HEK293 (cell line): Measurements from ENCODE around the gene DNMT3A.

ENCODE experiments used
- CTCF ChIA-PET: fragments of 350-600 bp; formaldehyde crosslinking; extraction: SDS; loops from one replicate; lab custom pipeline; 2021; ENCODE audit warnings: antibody characterized with exemption; lab: Yijun Ruan, JAX
- POLR2A ChIA-PET: fragments of 300-600 bp; formaldehyde crosslinking; extraction: SDS; loops from one replicate; lab custom pipeline; 2020; ENCODE audit warnings: antibody characterized with exemption, inconsistent platforms; lab: Yijun Ruan, JAX
- H3K27ac ChIP-seq: fragments of 200-500 bp; sonication (Bioruptor generic); 2 replicates; pipeline ENCODE4 v1.5.1; 2014; ENCODE audit warnings: low read depth, low read length, control low read depth, inconsistent platforms; ENCODE audit errors: extremely low read depth
- H3K36me3 ChIP-seq, 2 experiments: fragments of 200-500 bp in 1 of 2; sonication (Bioruptor generic) in 1 of 2; 1 replicate in 1 of 2; 2 replicates in 1 of 2; pipeline ENCODE4 v1.5.1; 2014 to 2017; ENCODE audit warnings: inconsistent platforms in 2 of 2, low read length in 2 of 2; ENCODE audit not compliant: control insufficient read depth in 2 of 2, insufficient read depth in 1 of 2
- H3K4me1 ChIP-seq: fragments of 200-500 bp; sonication (Bioruptor generic); 2 replicates; pipeline ENCODE4 v1.5.1; 2014; ENCODE audit warnings: mild to moderate bottlenecking, low read length, inconsistent platforms; ENCODE audit not compliant: control insufficient read depth, insufficient read depth
- H3K4me3 ChIP-seq: 2 replicates; pipeline ENCODE4 v1.5.1; 2011; ENCODE audit warnings: low read depth, mild to moderate bottlenecking, control low read depth, low read length, moderate library complexity
- H3K9me3 ChIP-seq: fragments of 200-500 bp; sonication (Bioruptor generic); 2 replicates; pipeline ENCODE4 v1.5.1; 2014; ENCODE audit warnings: low read depth, low read length, inconsistent platforms; ENCODE audit not compliant: control insufficient read depth, insufficient read depth
- IKZF3 ChIP-seq: fragments of 450-650 bp; IDR thresholded peaks from 2 replicates; pipeline ENCODE4 v1.5.0; 2018; ENCODE audit warnings: missing biosample characterization, mild to moderate bottlenecking, missing genetic modification characterization, moderate library complexity
- MYNN ChIP-seq: fragments of 450-650 bp; formaldehyde crosslinking; IDR thresholded peaks from 2 replicates; pipeline ENCODE4 v1.5.1; 2016; ENCODE audit warnings: missing biosample characterization, missing genetic modification characterization, borderline replicate concordance
- SP7 ChIP-seq: fragments of 450-650 bp; formaldehyde crosslinking; IDR thresholded peaks from 2 replicates; pipeline ENCODE4 v1.5.1; 2016; ENCODE audit warnings: missing biosample characterization, missing genetic modification characterization
- YY1 ChIP-seq: fragments of 450-650 bp; formaldehyde crosslinking; IDR thresholded peaks from 2 replicates; pipeline ENCODE4 v1.5.1; 2018; ENCODE audit warnings: missing biosample characterization, missing genetic modification characterization
- ZBTB8A ChIP-seq: fragments of 450-650 bp; formaldehyde crosslinking; IDR thresholded peaks from 2 replicates; pipeline ENCODE4 v1.5.1; 2016; ENCODE audit warnings: missing biosample characterization, missing genetic modification characterization
- ZNF121 ChIP-seq: fragments of 450-650 bp; formaldehyde crosslinking; IDR thresholded peaks from 2 replicates; pipeline ENCODE4 v1.5.1; 2016; ENCODE audit warnings: missing biosample characterization, missing genetic modification characterization
- ZNF133 ChIP-seq: fragments of 450-650 bp; formaldehyde crosslinking; IDR thresholded peaks from 2 replicates; pipeline ENCODE4 v1.5.1; 2016; ENCODE audit warnings: missing biosample characterization, missing genetic modification characterization
- ZNF140 ChIP-seq: fragments of 450-650 bp; formaldehyde crosslinking; IDR thresholded peaks from 2 replicates; pipeline ENCODE4 v1.5.1; 2016; ENCODE audit warnings: missing biosample characterization, missing genetic modification characterization
- ZNF19 ChIP-seq: fragments of 450-650 bp; formaldehyde crosslinking; IDR thresholded peaks from 2 replicates; pipeline ENCODE4; 2016; ENCODE audit warnings: missing biosample characterization, missing genetic modification characterization, low read depth
- ZNF48 ChIP-seq: fragments of 450-650 bp; formaldehyde crosslinking; IDR thresholded peaks from 2 replicates; pipeline ENCODE4 v1.5.1; 2016; ENCODE audit warnings: missing biosample characterization, missing genetic modification characterization
- ZNF555 ChIP-seq: fragments of 450-650 bp; formaldehyde crosslinking; conservative IDR thresholded peaks from 2 replicates; pipeline ENCODE4 v1.5.1; 2017; ENCODE audit warnings: missing biosample characterization, mild to moderate bottlenecking, missing genetic modification characterization, inconsistent platforms
- ZNF626 ChIP-seq: fragments of 450-650 bp; sonication (Bioruptor Pico); formaldehyde crosslinking; IDR thresholded peaks from 2 replicates; pipeline ENCODE4 v1.5.1; 2018; ENCODE audit warnings: missing biosample characterization, missing genetic modification characterization, inconsistent platforms
- ZNF654 ChIP-seq: fragments of 450-650 bp; formaldehyde crosslinking; IDR thresholded peaks from 2 replicates; pipeline ENCODE4 v1.5.1; 2016; ENCODE audit warnings: low read depth, missing biosample characterization, missing genetic modification characterization
- ZNF658 ChIP-seq: fragments of 450-650 bp; formaldehyde crosslinking; IDR thresholded peaks from 2 replicates; pipeline ENCODE4; 2016; ENCODE audit warnings: missing biosample characterization, missing genetic modification characterization
- ZNF76 ChIP-seq: fragments of 450-650 bp; formaldehyde crosslinking; IDR thresholded peaks from 2 replicates; pipeline ENCODE4; 2016; ENCODE audit warnings: low read depth, missing biosample characterization, missing genetic modification characterization, borderline replicate concordance
- ZNF776 ChIP-seq: fragments of 450-650 bp; formaldehyde crosslinking; IDR thresholded peaks from 2 replicates; pipeline ENCODE4 v1.5.0; 2017; ENCODE audit warnings: missing biosample characterization, missing genetic modification characterization, borderline replicate concordance
- TF ChIP-seq, protein P1 (sequence below): fragments of 450-650 bp; IDR thresholded peaks from 2 replicates; pipeline ENCODE4 v1.5.1; 2018; ENCODE audit warnings: missing biosample characterization, missing genetic modification characterization
- TF ChIP-seq, protein P2 (sequence below): fragments of 450-650 bp; formaldehyde crosslinking; IDR thresholded peaks from 2 replicates; pipeline ENCODE4 v1.5.1; 2017; ENCODE audit warnings: missing biosample characterization, mild to moderate bottlenecking, missing genetic modification characterization, moderate library complexity
- TF ChIP-seq, protein P3 (sequence below): fragments of 450-650 bp; formaldehyde crosslinking; IDR thresholded peaks from 2 replicates; pipeline ENCODE4 v1.5.1; 2016; ENCODE audit warnings: missing biosample characterization, missing genetic modification characterization

DNMT3A gene

DNA sequence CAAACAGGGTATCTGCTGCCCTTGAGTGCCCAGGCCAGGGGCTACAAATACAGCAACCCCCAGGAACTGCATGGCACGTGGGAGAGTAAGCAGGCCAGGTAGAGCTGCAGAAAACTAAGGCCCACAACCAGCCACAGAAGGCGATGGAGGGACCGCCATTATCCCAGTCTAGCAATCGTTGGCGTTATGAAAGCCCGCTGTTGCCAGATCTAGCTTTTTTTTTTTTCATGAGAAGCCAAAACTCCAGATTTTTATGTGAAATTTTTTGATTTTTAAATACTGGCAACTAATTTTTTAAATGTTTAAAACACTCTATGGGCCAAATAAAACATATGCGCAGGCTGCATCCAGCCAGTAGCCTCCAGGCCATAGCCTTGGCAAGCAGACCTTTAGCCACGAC lies 59.8 kb downstream of the DNMT3A start:
- no peak overlapping the region for H3K4me3 ChIP-seq

DNA sequence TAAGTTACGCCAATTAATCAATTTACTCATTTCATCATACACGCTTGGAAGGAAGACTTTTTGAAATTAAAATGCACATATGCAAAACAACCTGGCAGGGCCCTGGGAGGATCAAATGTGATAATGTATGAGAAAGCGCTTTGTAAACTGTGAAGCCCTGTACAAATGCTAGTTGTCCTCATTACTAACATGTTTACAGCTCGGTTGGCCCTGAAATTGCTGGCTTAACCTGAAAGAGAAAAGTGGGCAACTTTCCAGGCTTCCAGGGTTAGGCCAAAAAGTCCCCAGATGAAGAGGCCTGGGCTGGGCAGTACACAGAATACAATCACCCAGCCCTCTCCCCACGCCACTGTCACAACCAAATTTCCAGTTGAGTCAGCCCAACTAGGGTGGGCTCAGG lies 60.2 kb downstream of the DNMT3A start:
- POLR2A ChIA-PET, result no interaction called here
- no peak overlapping the region for H3K27ac ChIP-seq
- CTCF ChIA-PET, result no interaction called here
- H3K4me1 ChIP-seq, result no peaks in the 10 kb centered on the region
- H3K36me3 ChIP-seq, result peaks cover 0 to 22% of the 10 kb centered on the region in 2 experiments; a peak in 2 of 3 replicates
- TF ChIP-seq ZNF555 (tag by site-specific recombination), result no peak
- TF ChIP-seq ZNF658 (tag by site-specific recombination), result no peak
- no peak for TF ChIP-seq MYNN (tag by site-specific recombination)
- no peak for TF ChIP-seq ZNF121
- TF ChIP-seq ZNF140 (tag by site-specific recombination), result no peak
- no peak for TF ChIP-seq SP7 (tag by site-specific recombination)
- no peak for TF ChIP-seq ZNF776 (tag by site-specific recombination)
- TF ChIP-seq, protein P1, sequence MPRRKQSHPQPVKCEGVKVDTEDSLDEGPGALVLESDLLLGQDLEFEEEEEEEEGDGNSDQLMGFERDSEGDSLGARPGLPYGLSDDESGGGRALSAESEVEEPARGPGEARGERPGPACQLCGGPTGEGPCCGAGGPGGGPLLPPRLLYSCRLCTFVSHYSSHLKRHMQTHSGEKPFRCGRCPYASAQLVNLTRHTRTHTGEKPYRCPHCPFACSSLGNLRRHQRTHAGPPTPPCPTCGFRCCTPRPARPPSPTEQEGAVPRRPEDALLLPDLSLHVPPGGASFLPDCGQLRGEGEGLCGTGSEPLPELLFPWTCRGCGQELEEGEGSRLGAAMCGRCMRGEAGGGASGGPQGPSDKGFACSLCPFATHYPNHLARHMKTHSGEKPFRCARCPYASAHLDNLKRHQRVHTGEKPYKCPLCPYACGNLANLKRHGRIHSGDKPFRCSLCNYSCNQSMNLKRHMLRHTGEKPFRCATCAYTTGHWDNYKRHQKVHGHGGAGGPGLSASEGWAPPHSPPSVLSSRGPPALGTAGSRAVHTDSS (tag by site-specific recombination), result no peak
- no peaks in the 10 kb centered on the region for H3K9me3 ChIP-seq
- H3K4me3 ChIP-seq, result no peak overlapping the region

More for the DNA sequence above, 59.8 kb downstream of the DNMT3A start:
- POLR2A ChIA-PET, result no interaction called here
- CTCF ChIA-PET, result no interaction called here
- Histone ChIP-seq H3K9me3 (no peaks in the 10 kb centered on the region), H3K36me3 (peaks cover 0 to 22% of the 10 kb centered on the region in 2 experiments; a peak in 2 of 3 replicates), H3K4me1 (no peaks in the 10 kb centered on the region), H3K27ac (no peak overlapping the region)
- TF ChIP-seq ZNF76 (tag by site-specific recombination), result no peak
- TF ChIP-seq MYNN (tag by site-specific recombination), result no peak
- TF ChIP-seq ZBTB8A (tag by site-specific recombination), result no peak
- TF ChIP-seq, protein P2, sequence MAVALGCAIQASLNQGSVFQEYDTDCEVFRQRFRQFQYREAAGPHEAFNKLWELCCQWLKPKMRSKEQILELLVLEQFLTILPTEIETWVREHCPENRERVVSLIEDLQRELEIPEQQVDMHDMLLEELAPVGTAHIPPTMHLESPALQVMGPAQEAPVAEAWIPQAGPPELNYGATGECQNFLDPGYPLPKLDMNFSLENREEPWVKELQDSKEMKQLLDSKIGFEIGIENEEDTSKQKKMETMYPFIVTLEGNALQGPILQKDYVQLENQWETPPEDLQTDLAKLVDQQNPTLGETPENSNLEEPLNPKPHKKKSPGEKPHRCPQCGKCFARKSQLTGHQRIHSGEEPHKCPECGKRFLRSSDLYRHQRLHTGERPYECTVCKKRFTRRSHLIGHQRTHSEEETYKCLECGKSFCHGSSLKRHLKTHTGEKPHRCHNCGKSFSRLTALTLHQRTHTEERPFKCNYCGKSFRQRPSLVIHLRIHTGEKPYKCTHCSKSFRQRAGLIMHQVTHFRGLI (tag by site-specific recombination), result no peak
- TF ChIP-seq ZNF19 (tag by site-specific recombination), result no peak
- TF ChIP-seq IKZF3 (tag by site-specific recombination), result no peak
- no peak for TF ChIP-seq ZNF654 (tag by site-specific recombination)
- TF ChIP-seq ZNF626, result no peak
- TF ChIP-seq ZNF133 (tag by site-specific recombination), result no peak
- no peak for TF ChIP-seq YY1 (tag by site-specific recombination)
- TF ChIP-seq, protein P3, sequence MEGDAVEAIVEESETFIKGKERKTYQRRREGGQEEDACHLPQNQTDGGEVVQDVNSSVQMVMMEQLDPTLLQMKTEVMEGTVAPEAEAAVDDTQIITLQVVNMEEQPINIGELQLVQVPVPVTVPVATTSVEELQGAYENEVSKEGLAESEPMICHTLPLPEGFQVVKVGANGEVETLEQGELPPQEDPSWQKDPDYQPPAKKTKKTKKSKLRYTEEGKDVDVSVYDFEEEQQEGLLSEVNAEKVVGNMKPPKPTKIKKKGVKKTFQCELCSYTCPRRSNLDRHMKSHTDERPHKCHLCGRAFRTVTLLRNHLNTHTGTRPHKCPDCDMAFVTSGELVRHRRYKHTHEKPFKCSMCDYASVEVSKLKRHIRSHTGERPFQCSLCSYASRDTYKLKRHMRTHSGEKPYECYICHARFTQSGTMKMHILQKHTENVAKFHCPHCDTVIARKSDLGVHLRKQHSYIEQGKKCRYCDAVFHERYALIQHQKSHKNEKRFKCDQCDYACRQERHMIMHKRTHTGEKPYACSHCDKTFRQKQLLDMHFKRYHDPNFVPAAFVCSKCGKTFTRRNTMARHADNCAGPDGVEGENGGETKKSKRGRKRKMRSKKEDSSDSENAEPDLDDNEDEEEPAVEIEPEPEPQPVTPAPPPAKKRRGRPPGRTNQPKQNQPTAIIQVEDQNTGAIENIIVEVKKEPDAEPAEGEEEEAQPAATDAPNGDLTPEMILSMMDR, result no peak
- TF ChIP-seq ZNF48, result no peak
